Diencephalon (tissue), 1 donor: ENCODE results near the gene MRPL57. TPM values are rescaled to one million over a fixed set of nuclear protein-coding genes. Genes with fewer than 3 reads are reported as not detected.

ENCODE experiments used
- small RNA-seq: library from RNA; depleted of rRNA; stranded (forward); fragments of <200 nt; gene quantifications from one replicate; pipeline ENCODE3, GENCODE V24; 2014
- total RNA-seq: library from RNA; depleted of rRNA; stranded (reverse); fragments of >200 nt; gene quantifications from one replicate; pipeline ENCODE4 v1.2.3, GENCODE V29; 2014

MRPL57 gene
- 19.6 TPM for total RNA-seq

GRCh38 chr13:21176215-21176981, at the start of gene MRPL57, which contains the start of gene SKA3:
MRPL57 (plus strand) TSS chr13:21176658; CDS start chr13:21176917, 259 bp downstream.
SKA3 (minus strand) TSS chr13:21176552; CDS start chr13:21176477, 75 bp downstream.

Small RNA genes lying within 50 kb of the gene (small RNA-seq; reads per million reads assigned to genes)
- gene AL158032.1 (not detected), gene RF00086 (0.10 reads per million)

Other genes starting within 250 kb of the MRPL57 start
- 2.1 TPM for gene LATS2, start 115.1 kb upstream of the MRPL57 start, total RNA-seq
- gene SAP18, start 36.5 kb upstream of the MRPL57 start, total RNA-seq = 61.6 TPM
- gene SKA3, start 106 bp upstream of the MRPL57 start, total RNA-seq = 18.0 TPM